IPS-15b (cell line): ENCODE measurements around the gene GLRX3.
A peak's percentile ranks its signal among the peaks of the same experiment; 100 is the strongest.
"Not testable (repeated sequence)": the region's sequence is repeated elsewhere in the genome, so short reads cannot be mapped to it uniquely, and the experiment has no call there.

Experiments
- H3K27me3 ChIP-seq: one replicate; pipeline ENCODE4 v1.6.1; 2013; ENCODE audit warnings: low read length; ENCODE audit not compliant: control insufficient read depth, insufficient read depth
- H3K36me3 ChIP-seq: one replicate; pipeline ENCODE4 v1.6.1; 2013; ENCODE audit warnings: low read length; ENCODE audit not compliant: control insufficient read depth, insufficient read depth
- H3K4me1 ChIP-seq: one replicate; pipeline ENCODE4 v1.6.1; 2013; ENCODE audit warnings: mild to moderate bottlenecking, low read length; ENCODE audit not compliant: control insufficient read depth, insufficient read depth
- H3K4me3 ChIP-seq: one replicate; pipeline ENCODE4 v1.5.1; 2013; ENCODE audit warnings: low read depth, low read length
- H3K9ac ChIP-seq: one replicate; pipeline ENCODE4 v1.6.1; 2013; ENCODE audit warnings: low read depth, mild to moderate bottlenecking, low read length
- H3K9me3 ChIP-seq: one replicate; pipeline ENCODE4 v1.6.1; 2013; ENCODE audit warnings: mild to moderate bottlenecking, low read length; ENCODE audit not compliant: control insufficient read depth, insufficient read depth

Gene GLRX3

GRCh38 chr10:130136226-130137089, at the start of gene GLRX3:
Gene GLRX3 (plus strand): TSS chr10:130136391. CDS start chr10:130136421, 30 bp downstream.
- peaks cover 5% of the 10 kb centered on the region for H3K4me1 ChIP-seq
- H3K4me3 ChIP-seq: peak within 1 kb of the TSS; percentile 77
- H3K27me3 ChIP-seq: no peaks in the 10 kb centered on the region
- no peaks in the 10 kb centered on the region for H3K9me3 ChIP-seq
- peak within 1 kb of the TSS; percentile 70 for H3K9ac ChIP-seq
- no peaks in the 10 kb centered on the region for H3K36me3 ChIP-seq

- H3K9me3 ChIP-seq, H3K36me3 ChIP-seq, H3K4me1 ChIP-seq, H3K9ac ChIP-seq, H3K4me3 ChIP-seq, H3K27me3 ChIP-seq: not testable (repeated sequence)
Observed at GRCh38 chr10:130090565-130090964, 45.6 kb upstream of the GLRX3 start.

GRCh38 chr10:130099344-130099743, 36.8 kb upstream of the GLRX3 start:
- no peaks in the 10 kb centered on the region for H3K9me3 ChIP-seq
- no peaks in the 10 kb centered on the region for H3K36me3 ChIP-seq
- H3K9ac ChIP-seq: no peak overlapping the region
- H3K4me1 ChIP-seq: no peaks in the 10 kb centered on the region
- no peaks in the 10 kb centered on the region for H3K27me3 ChIP-seq
- no peak overlapping the region for H3K4me3 ChIP-seq

- Histone ChIP-seq H3K4me3 (peak overlapping the region; percentile 46), H3K9me3 (no peaks in the 10 kb centered on the region), H3K27me3 (peaks cover 4% of the 10 kb centered on the region), H3K4me1 (peaks cover 6% of the 10 kb centered on the region), H3K9ac (no peak overlapping the region), H3K36me3 (no peaks in the 10 kb centered on the region)
Observed at GRCh38 chr10:130105724-130106123, 30.5 kb upstream of the GLRX3 start.

GRCh38 chr10:130108146-130108545, 28.0 kb upstream of the GLRX3 start:
- H3K9me3 ChIP-seq, H3K27me3 ChIP-seq, H3K36me3 ChIP-seq, H3K4me3 ChIP-seq, H3K4me1 ChIP-seq, H3K9ac ChIP-seq: not testable (repeated sequence)

GRCh38 chr10:130108934-130109604, 27.1 kb upstream of the GLRX3 start:
- Histone ChIP-seq H3K36me3 (no peaks in the 10 kb centered on the region), H3K9ac (no peak overlapping the region), H3K9me3 (no peaks in the 10 kb centered on the region), H3K4me3 (peak overlapping the region; percentile 98), H3K4me1 (peaks cover 6% of the 10 kb centered on the region), H3K27me3 (peaks cover 4% of the 10 kb centered on the region)

GRCh38 chr10:130109796-130110245, 26.4 kb upstream of the GLRX3 start:
- Histone ChIP-seq H3K9me3 (no peaks in the 10 kb centered on the region), H3K4me1 (peaks cover 6% of the 10 kb centered on the region), H3K36me3 (no peaks in the 10 kb centered on the region), H3K4me3 (peak overlapping the region; percentile 98), H3K9ac (peak overlapping the region; percentile 89), H3K27me3 (peaks cover 4% of the 10 kb centered on the region)

GRCh38 chr10:130110246-130111112, 25.7 kb upstream of the GLRX3 start, which contains the start of gene C10orf143:
Gene C10orf143 (minus strand): TSS chr10:130110830. CDS start chr10:130110772, 58 bp downstream.
- H3K9ac ChIP-seq: peak within 1 kb of the TSS; percentile 89
- H3K36me3 ChIP-seq: no peaks in the 10 kb centered on the region
- H3K4me1 ChIP-seq: peaks cover 6% of the 10 kb centered on the region
- H3K27me3 ChIP-seq: peaks cover 4% of the 10 kb centered on the region
- peak within 1 kb of the TSS; percentile 98 for H3K4me3 ChIP-seq
- H3K9me3 ChIP-seq: no peaks in the 10 kb centered on the region

GRCh38 chr10:130111113-130111851, 24.9 kb upstream of the GLRX3 start:
- no peaks in the 10 kb centered on the region for H3K9me3 ChIP-seq
- peaks cover 6% of the 10 kb centered on the region for H3K4me1 ChIP-seq
- no peaks in the 10 kb centered on the region for H3K36me3 ChIP-seq
- peak overlapping the region; percentile 98 for H3K4me3 ChIP-seq
- peak overlapping the region; percentile 79 for H3K9ac ChIP-seq
- H3K27me3 ChIP-seq: peaks cover 4% of the 10 kb centered on the region

GRCh38 chr10:130111852-130112180, 24.4 kb upstream of the GLRX3 start:
- Histone ChIP-seq H3K9ac (peak overlapping the region; percentile 79), H3K4me3 (peak overlapping the region; percentile 98), H3K9me3 (no peaks in the 10 kb centered on the region), H3K4me1 (peaks cover 6% of the 10 kb centered on the region), H3K27me3 (peaks cover 4% of the 10 kb centered on the region), H3K36me3 (no peaks in the 10 kb centered on the region)

GRCh38 chr10:130112821-130113220, 23.4 kb upstream of the GLRX3 start:
- Histone ChIP-seq H3K4me1 (peaks cover 6% of the 10 kb centered on the region), H3K9ac (no peak overlapping the region), H3K36me3 (no peaks in the 10 kb centered on the region), H3K27me3 (no peaks in the 10 kb centered on the region), H3K4me3 (no peak overlapping the region), H3K9me3 (no peaks in the 10 kb centered on the region)
